ENCODE measurements around the gene ABCC4. TPM values are rescaled to one million over a fixed set of nuclear protein-coding genes. Genes with fewer than 3 reads are reported as not detected.
"Not testable (repeated sequence)": the region's sequence is repeated elsewhere in the genome, so short reads cannot be mapped to it uniquely, and the experiment has no call there.

ABCC4 gene
- polyA plus RNA-seq, 6 donors from 2014 or later, result 0.27 to 2.3 (median 1.5) TPM; not detected in 1

DNA sequence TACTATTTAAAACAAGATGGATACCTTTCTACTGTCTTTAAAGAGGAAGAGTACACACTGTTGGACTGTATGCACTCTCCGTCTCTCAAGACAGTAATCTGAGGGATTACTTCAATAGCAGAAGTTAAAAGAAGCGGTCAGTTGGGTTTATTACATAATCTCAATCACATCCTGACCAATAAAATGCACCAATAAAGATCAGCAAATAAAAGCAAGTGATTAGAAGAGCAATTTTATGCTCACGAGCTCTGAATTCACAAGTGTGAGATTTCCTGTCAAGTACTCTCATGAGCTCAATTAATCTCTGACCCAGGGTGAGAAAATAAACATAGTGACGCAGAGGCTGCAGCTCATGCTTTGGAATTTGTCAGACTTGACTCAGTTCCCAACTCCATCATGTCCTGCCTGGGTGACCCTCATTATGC, 12.2 kb downstream of the ABCC4 start:
- H3K9me3 Mint-ChIP-seq, result no peaks in the 10 kb centered on the region
- no peaks in the 10 kb centered on the region for H3K27me3 Mint-ChIP-seq
- H3K36me3 Mint-ChIP-seq, result no peaks in the 10 kb centered on the region
- H3K27ac Mint-ChIP-seq, result peak overlapping the region in 1 of 6 donors; percentile 82
- no peak for ATAC-seq (ENCODE audit: low read depth in 2 of 2)
- no peak for DNase-seq
- H3K4me1 Mint-ChIP-seq, result peaks cover 6 to 14% (median 8%) of the 10 kb centered on the region in 3 donors
- peak overlapping the region in 1 of 8 donors; percentile 62 for H3K4me3 Mint-ChIP-seq

DNA sequence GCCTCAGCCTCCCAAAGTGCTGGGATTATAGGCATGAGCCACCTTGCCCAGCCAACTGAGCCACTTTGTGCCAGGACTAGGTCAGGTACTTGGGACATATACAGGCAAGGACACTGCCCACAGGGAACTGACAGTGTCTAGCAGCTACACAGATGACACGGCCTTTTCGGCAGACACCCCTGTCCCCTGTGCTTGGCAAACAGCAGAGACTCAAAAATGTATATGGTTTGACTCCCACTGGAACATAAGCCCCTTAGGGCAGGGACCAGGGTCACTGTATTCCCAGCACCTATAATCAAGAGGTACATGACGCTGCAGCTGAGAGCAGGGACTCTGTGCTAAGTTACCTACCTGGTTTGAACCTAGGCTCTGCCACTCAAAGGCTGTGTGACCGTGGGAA, 16.8 kb downstream of the ABCC4 start:
- H3K27me3 Mint-ChIP-seq, result no peaks in the 10 kb centered on the region
- no peak overlapping the region for H3K4me3 Mint-ChIP-seq
- ATAC-seq (ENCODE audit: low read depth in 2 of 2) (no peak), DNase-seq (no peak)
- no peak overlapping the region for H3K27ac Mint-ChIP-seq
- H3K9me3 Mint-ChIP-seq, result no peaks in the 10 kb centered on the region
- peaks cover 11 to 35% (median 16%) of the 10 kb centered on the region in 3 donors for H3K4me1 Mint-ChIP-seq
- H3K36me3 Mint-ChIP-seq, result no peaks in the 10 kb centered on the region

DNA sequence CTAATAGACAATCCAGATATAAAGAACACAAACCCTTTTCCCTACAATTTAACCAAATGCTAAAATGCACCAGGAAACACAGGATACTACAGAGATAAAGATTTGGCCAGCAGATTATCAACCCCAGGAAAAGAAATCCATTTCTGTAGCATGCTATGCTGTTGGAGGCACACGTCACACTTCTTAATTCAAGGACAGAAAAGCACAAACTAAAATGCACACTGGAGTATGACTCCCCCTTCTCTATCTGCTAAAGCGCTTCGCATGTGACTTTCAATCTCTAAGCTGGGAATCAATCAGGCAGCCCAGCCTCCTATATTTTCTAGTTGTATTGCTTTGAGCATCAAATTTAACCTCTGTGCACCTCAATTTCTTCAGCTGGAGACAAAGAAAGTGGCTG, 22.2 kb downstream of the ABCC4 start:
- ATAC-seq (ENCODE audit: low read depth in 2 of 2) (no peak), DNase-seq (no peak)
- no peak overlapping the region for H3K4me3 Mint-ChIP-seq
- H3K36me3 Mint-ChIP-seq, result no peaks in the 10 kb centered on the region
- peak overlapping the region in 1 of 6 donors; percentile 39 for H3K27ac Mint-ChIP-seq
- no peaks in the 10 kb centered on the region for H3K27me3 Mint-ChIP-seq
- H3K4me1 Mint-ChIP-seq, result peaks cover 6 to 23% (median 12%) of the 10 kb centered on the region in 3 donors
- peaks cover 0 to 1% (median 0%) of the 10 kb centered on the region in 7 donors for H3K9me3 Mint-ChIP-seq

DNA sequence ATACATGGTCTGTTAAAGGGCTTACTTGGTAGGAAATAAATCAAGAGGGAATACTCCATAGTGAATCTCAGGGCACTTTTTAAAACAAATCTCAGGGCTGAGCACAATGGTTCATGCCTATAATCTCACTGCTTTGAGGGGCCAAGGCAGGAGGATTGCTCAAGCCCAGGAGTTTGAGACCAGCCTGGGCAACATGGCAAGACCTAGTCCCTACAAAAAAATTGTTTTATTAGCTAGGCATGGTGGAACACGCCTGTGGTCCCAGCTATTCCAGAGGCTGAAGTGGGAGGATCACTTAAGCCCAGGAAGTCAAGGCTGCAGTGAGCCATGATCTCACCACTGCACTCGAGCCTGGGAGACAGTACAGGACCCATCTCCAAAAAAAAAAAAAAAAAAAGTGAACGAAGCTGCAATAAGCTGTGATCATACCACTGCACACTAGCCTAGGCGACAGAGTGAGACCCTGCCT, 25.2 kb downstream of the ABCC4 start:
- DNase-seq, result no peak
- no peak overlapping the region for H3K4me3 Mint-ChIP-seq
- peak overlapping the region in 2 of 6 donors; percentile 36 to 47 for H3K27ac Mint-ChIP-seq
- H3K36me3 Mint-ChIP-seq, result no peaks in the 10 kb centered on the region
- peaks cover 0 to 12% (median 11%) of the 10 kb centered on the region in 3 donors for H3K4me1 Mint-ChIP-seq
- peaks cover 0 to 2% (median 0%) of the 10 kb centered on the region in 7 donors for H3K9me3 Mint-ChIP-seq
- ATAC-seq (ENCODE audit: low read depth in 2 of 2), result no peak
- no peaks in the 10 kb centered on the region for H3K27me3 Mint-ChIP-seq

DNA sequence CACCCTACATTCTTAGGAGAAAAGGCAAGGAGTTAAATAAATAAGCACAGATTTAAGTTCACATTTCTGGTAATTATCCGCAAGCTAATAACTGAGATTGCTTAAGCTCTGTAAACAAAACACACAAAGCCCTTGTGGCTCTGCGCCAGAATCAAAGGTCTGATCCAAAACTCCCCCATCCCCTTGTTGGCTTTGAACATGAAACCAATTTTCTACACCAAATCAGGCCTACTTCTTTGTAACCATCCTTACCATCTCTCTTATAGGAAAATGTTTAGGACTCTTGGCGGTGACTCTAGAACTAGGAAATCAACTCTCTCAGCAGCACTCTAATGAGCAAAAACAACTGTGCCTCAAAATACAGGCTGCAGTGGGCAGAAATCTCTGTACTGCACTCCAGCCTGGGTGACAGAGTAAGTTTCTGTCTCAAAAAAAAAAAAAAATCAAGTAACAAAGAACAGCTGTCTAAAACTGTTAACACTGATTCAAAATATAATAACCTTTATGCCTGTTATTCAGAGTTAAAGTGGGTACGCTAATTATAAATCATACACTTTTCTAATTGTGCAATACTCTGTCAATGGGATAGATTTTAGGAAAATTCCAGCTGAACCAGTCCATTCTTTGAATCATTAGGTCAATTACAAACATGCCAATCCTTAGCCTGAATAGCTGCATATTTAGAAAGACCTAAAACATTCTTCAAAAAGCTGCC, 25.8 kb downstream of the ABCC4 start:
- Mint-ChIP-seq H3K27ac (no peak overlapping the region), H3K4me3 (no peak overlapping the region), H3K36me3 (no peaks in the 10 kb centered on the region), H3K9me3 (peaks cover 0 to 2% (median 0%) of the 10 kb centered on the region in 7 donors), H3K27me3 (no peaks in the 10 kb centered on the region), H3K4me1 (peaks cover 0 to 8% (median 6%) of the 10 kb centered on the region in 3 donors)
- ATAC-seq (ENCODE audit: low read depth in 2 of 2) (no peak), DNase-seq (no peak)

DNA sequence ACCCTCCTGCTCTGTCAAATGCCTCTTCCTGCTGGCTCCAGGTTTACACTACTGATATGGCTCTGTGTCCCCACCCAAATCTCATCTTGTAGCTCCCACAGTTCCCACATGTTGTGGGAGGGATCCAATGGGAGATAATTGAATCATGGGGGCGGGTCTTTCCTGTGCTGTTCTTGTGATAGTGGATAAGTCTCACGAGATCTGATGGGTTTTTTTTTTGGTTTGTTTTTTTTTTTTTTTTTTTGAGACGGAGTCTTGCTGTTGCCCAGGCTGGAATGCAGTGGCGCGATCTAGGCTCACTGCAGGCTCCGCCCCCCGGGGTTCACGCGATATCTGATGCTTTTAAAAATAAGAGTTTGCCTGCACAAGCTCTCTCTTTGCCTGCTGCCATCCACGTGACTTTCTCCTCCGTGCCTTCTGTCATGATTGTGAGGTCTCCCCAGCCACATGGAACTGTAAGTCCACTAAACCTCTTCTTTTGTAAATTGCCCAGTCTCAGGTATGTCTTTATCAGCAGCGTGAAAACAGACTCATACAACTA, 27.6 kb downstream of the ABCC4 start:
- H3K9me3 Mint-ChIP-seq; H3K36me3 Mint-ChIP-seq; ATAC-seq (ENCODE audit: low read depth in 2 of 2); DNase-seq; H3K27ac Mint-ChIP-seq; H3K27me3 Mint-ChIP-seq; H3K4me3 Mint-ChIP-seq: not testable (repeated sequence)
- peaks cover 0 to 11% (median 0%) of the 10 kb centered on the region in 3 donors for H3K4me1 Mint-ChIP-seq

DNA sequence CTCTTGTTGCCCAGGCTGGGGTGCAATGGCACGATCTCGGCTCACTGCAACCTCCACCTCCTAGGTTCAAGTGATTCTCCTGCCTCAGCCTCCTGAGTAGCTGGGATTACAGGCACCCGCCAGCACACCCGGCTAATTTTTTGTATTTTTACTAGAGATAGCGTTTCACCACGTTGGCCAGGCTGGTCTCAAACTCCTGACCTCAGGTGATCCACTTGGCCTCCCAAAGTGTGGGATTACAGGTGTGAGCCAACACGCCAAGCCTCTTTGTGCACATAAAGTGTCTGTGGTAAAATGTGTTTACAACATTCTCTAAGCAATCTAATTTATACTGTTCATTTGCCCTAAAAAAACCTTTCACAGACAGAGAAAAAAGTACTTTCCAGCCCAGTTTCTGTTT, 29.2 kb downstream of the ABCC4 start:
- ATAC-seq (ENCODE audit: low read depth in 2 of 2); H3K27ac Mint-ChIP-seq; H3K9me3 Mint-ChIP-seq; H3K27me3 Mint-ChIP-seq; H3K4me3 Mint-ChIP-seq; DNase-seq; H3K36me3 Mint-ChIP-seq: not testable (repeated sequence)
- H3K4me1 Mint-ChIP-seq, result peaks cover 0 to 11% (median 0%) of the 10 kb centered on the region in 3 donors

DNA sequence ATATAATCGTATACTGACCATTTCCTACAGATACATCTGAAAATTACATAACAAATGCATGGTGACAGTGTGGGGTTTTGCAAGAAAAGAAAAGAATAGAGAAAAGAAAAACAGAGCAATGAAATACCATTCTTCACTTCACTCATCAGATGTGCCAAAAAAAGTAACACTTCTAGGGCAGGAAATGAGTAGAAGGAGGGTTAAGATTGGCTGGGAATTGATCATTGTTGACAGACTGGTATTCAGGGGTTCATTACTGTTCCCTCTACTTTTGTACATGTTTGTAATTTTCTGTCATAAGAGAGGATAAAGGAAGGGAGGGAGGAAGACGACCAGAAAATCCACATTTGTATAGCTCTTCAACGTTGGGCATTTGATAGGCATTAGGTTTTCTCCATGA, 31.5 kb downstream of the ABCC4 start:
- ATAC-seq (ENCODE audit: low read depth in 2 of 2), result no peak

DNA sequence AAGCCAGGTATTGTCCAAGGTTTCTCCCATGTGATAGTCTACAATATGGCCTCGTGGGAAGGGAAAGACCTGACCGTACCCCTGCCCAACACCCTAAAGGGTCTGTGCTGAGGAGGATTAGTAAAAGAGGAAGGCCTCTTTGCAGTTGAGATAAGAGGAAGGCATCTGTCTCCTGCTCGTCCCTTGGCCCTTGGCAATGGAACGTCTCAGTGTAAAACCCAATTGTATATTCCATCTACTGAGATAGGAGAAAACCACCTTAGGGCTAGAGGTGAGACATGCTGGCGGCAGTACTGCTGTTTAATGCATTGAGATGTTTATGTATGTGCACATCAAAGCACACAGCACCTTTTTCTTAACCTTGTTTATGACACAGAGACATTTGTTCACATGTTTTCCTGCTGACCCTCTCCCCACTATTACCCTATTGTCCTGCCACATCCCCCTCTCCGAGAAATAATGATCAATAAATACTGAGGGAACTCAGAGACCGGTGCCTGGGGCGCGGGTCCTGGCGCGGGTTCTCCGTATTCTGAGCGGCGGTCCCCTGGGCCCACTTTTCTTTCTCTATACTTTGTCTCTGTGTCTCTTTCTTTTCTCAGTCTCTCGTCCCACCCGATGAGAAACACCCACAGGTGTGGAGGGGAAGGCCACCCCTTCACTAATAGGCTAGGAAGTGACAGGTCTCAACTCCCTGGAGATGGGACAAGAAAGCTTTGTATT, 32.7 kb downstream of the ABCC4 start:
- H3K27me3 Mint-ChIP-seq; ATAC-seq (ENCODE audit: low read depth in 2 of 2); H3K9me3 Mint-ChIP-seq; H3K4me3 Mint-ChIP-seq; H3K27ac Mint-ChIP-seq; DNase-seq; H3K4me1 Mint-ChIP-seq: not testable (repeated sequence)
- peaks cover 4 to 12% of the 10 kb centered on the region in 2 donors for H3K36me3 Mint-ChIP-seq

More for the DNA sequence above, 31.5 kb downstream of the ABCC4 start:
- Mint-ChIP-seq H3K4me1 (peaks cover 0 to 11% (median 0%) of the 10 kb centered on the region in 3 donors), H3K27ac (peak overlapping the region in 1 of 6 donors; percentile 5), H3K9me3 (peaks cover 2 to 6% (median 5%) of the 10 kb centered on the region in 7 donors), H3K4me3 (no peak overlapping the region), H3K36me3 (peaks cover 4 to 12% of the 10 kb centered on the region in 2 donors), H3K27me3 (no peaks in the 10 kb centered on the region)
- no peak for DNase-seq

DNA sequence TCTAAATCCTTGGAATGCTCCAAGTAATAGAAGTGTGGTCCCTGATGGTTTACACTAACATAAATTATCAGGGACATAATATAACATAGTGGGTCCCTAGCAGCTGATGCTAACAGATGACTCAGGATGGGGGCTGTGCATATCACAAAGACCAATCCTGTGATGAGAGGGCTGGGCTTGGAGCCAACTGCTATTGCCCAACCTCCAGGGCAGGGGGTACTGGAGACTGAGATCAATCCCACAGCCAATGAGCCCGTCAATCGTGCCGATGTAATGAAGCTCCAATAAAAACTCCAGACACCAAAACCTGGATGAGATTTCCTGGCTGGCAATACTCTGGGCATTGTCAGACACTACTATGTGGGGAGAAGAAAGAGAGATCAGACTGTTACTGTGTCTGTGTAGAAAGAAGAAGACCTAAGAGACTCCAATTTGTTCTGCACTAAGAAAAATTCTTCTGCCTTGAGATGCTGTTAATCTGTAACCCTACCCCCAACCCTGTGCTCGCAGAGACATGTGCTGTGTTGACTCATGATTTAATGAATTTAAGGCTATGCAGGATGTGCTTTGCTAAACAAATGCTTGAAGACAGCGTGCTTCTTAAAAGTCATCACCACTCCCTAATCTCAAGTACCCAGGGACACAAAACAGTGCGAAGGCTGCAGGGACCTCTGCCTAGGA, 33.4 kb downstream of the ABCC4 start:
- DNase-seq (no peak), ATAC-seq (ENCODE audit: low read depth in 2 of 2) (no peak)
- H3K4me3 Mint-ChIP-seq, result no peak overlapping the region
- no peaks in the 10 kb centered on the region for H3K27me3 Mint-ChIP-seq
- peaks cover 4 to 12% of the 10 kb centered on the region in 2 donors for H3K36me3 Mint-ChIP-seq
- H3K9me3 Mint-ChIP-seq, result peaks cover 0 to 6% (median 5%) of the 10 kb centered on the region in 7 donors
- peaks cover 0 to 4% (median 0%) of the 10 kb centered on the region in 3 donors for H3K4me1 Mint-ChIP-seq
- H3K27ac Mint-ChIP-seq, result no peak overlapping the region

DNA sequence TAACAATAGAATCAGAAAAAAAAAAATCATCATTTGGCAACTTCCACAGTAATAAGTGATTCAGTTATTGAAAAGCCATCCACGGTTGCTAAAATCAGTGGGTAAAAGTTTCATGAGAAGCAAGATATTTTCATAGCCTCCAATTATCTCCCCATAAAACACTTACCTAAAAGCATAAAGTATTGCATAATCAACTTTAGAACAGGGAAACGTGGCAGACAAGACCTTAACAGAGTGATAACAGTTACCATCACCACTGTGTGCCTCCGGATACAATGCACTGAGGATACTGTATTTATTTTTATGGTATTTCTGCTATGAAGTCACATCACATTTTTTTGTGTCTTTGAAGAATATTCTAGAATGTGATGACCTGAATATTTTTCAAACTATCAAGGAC, 37.0 kb downstream of the ABCC4 start:
- ATAC-seq (ENCODE audit: low read depth in 2 of 2) (no peak), DNase-seq (no peak)
- peaks cover 0 to 6% (median 5%) of the 10 kb centered on the region in 7 donors for H3K9me3 Mint-ChIP-seq
- no peak overlapping the region for H3K4me3 Mint-ChIP-seq
- H3K27ac Mint-ChIP-seq, result no peak overlapping the region
- peaks cover 4 to 12% of the 10 kb centered on the region in 2 donors for H3K36me3 Mint-ChIP-seq
- H3K4me1 Mint-ChIP-seq, result peaks cover 0 to 6% (median 3%) of the 10 kb centered on the region in 3 donors
- H3K27me3 Mint-ChIP-seq, result no peaks in the 10 kb centered on the region

DNA sequence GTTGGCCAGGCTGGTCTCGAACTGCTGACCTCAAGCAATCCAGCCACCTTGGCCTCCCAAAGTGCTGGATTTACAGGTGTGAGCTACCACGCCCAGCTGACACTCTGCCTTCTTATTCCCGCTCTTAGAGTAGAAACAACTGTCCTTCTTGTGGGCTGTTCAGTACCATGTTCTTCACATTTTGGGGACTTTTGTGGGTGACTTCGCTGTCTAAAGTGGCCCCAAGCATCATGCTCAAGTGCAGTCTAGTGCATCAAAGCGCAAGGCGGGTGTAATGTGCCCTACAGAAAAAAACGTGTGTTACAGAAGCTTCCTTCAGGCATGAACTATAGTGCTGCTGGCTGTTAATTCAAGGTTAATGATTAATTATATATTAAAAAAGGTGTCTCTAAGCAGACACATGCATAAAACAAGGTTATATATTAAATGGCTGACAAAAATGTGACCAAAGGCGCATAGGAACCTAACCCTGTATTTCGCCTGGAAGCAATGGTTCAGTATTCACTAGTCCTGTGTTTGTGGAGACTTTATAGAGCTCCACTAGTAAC, 38.3 kb downstream of the ABCC4 start:
- Mint-ChIP-seq H3K27me3 (no peaks in the 10 kb centered on the region), H3K9me3 (peaks cover 0 to 6% (median 5%) of the 10 kb centered on the region in 7 donors), H3K4me1 (peaks cover 0 to 6% (median 3%) of the 10 kb centered on the region in 3 donors), H3K27ac (no peak overlapping the region), H3K4me3 (no peak overlapping the region), H3K36me3 (peaks cover 4 to 12% of the 10 kb centered on the region in 2 donors)
- DNase-seq (no peak), ATAC-seq (ENCODE audit: low read depth in 2 of 2) (no peak)

DNA sequence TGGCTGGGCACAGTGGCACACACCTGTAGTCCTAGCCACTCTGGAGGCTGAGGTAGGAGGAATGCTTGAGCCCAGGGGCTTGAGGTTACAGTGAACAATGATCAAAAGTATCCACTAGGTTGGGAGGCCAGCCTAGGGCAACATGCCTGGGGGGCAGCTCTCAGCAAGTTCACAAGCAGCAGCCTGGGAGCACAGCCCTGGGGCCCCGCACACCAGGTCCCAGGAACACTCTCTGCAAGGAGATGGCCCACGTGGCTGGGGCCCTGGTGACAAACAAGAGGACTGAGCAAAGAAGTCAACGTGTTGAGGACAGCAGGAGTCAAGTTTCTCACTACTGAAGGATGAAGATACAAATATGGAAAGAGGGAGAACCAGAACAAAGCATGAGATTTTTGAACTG, 39.3 kb downstream of the ABCC4 start:
- peaks cover 4 to 12% of the 10 kb centered on the region in 2 donors for H3K36me3 Mint-ChIP-seq

More for the DNA sequence above, 39.3 kb downstream of the ABCC4 start:
- DNase-seq (no peak), ATAC-seq (ENCODE audit: low read depth in 2 of 2) (no peak)
- Mint-ChIP-seq H3K27ac (no peak overlapping the region), H3K9me3 (peaks cover 0 to 6% (median 4%) of the 10 kb centered on the region in 7 donors), H3K27me3 (no peaks in the 10 kb centered on the region), H3K4me1 (peaks cover 0 to 6% (median 3%) of the 10 kb centered on the region in 3 donors), H3K4me3 (no peak overlapping the region)

Data from naive B cell (primary cell).